GM21381 (cell line): ENCODE results near the gene ARHGAP22.

ENCODE experiments used
- ATAC-seq: cut with Tn5 transposase; IDR thresholded peaks from one replicate; pipeline ENCODE4 v1.9.1; 2021; ENCODE audit warnings: mild to moderate bottlenecking, moderate library complexity; ENCODE audit not compliant: unreplicated experiment

Gene ARHGAP22

DNA sequence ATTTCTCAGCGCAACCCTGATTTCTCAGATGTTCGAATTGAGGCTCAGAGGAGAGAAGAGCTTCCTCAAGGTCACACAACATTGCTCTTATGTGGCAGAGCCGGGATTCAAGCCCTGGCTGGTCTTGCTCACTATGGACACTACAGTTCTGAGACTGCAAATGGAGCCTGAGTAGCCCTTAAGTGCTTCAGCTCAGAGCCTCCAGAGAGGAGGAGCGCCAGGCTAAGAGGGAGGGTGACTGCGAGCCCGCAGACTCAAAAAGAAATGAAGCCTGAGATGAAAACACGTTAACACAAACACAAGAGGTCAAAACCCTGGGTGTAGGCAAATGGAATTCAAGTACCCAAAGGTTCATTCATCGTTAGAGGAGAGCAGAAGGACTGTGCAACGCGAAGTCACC is 13.9 kb downstream of the ARHGAP22 start:
- ATAC-seq, result no peak

DNA sequence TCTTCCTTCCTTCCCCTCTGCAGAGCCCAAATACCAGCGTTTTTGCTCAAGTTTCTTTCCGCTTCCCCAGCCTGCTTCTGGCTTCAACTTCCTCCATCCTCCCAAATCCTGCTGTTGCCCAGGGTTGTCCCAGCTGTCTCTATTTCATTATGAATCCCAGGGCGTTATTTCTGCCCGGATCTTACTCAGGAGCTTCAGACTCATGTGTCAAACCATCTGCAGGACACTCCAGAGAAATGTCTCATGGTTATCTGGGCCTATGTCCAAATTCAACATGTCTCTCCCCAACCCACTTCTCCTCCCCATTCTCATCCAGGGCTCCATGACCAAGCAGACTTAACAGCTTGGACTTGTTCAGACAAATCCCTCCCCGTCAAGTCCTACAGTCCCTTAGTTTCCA is 15.6 kb downstream of the ARHGAP22 start:
- no peak for ATAC-seq

DNA sequence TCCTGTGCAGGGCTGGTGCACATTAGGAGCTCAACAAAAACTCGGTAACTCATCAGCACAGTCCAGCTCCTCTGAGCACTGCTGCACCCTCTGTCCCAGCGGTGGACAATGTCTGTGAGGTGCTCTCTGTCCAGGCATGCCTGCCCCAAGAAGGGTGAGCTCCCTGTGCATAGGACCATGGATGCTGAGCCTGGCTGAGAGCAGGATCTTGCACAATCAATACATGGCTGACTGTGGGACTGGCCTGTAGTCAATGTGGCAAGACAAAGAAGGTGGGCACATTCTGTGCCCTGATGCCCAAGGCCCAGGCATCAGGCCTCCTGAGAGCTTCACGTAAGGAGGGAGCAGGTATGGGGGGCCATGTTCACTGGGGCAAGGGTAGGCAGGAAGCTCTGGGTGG is 17.1 kb downstream of the ARHGAP22 start:
- no peak for ATAC-seq

DNA sequence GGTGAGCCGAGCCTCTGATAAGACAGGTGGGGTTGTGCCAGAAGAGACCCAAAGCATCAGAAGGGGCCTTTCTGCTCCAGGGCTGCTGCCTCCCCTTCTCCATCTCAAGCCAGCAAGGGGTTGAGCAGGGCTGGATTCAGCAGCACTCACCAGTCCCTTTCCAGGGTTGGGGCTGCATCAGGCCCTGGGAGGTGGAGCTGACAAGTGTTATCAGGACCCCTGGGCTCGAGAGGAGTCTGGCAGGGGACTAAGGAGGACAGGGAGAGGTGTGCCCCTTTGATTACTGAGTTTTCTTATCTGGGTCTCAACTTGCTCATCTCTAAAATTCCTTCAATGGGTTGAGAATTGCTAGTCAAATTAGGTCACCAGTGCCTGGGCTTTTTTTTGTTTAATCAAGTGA is 17.8 kb downstream of the ARHGAP22 start:
- no peak for ATAC-seq

GRCh38 chr10:48582970-48583369 is 21.9 kb downstream of the ARHGAP22 start:
- ATAC-seq, result no peak

DNA sequence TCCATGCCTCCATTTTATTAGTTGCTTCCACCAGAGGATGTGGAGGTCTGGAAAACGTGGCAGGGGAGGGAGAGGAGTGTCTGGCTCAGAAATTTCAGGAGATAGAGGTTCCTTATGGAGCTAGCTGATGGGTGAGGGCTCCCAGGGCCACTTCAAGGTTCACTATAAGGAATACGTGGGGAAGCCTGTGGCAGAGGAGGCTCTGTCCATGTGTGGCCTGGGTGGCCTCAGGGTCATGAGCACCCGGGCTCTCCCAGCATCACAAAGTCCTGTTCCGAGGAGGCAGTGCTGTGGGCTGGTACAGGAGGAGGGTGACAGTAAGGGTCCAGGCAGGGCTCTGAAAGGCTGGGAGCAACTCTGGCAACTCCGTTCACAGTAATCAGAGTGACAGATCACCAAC is 24.6 kb downstream of the ARHGAP22 start:
- no peak for ATAC-seq

DNA sequence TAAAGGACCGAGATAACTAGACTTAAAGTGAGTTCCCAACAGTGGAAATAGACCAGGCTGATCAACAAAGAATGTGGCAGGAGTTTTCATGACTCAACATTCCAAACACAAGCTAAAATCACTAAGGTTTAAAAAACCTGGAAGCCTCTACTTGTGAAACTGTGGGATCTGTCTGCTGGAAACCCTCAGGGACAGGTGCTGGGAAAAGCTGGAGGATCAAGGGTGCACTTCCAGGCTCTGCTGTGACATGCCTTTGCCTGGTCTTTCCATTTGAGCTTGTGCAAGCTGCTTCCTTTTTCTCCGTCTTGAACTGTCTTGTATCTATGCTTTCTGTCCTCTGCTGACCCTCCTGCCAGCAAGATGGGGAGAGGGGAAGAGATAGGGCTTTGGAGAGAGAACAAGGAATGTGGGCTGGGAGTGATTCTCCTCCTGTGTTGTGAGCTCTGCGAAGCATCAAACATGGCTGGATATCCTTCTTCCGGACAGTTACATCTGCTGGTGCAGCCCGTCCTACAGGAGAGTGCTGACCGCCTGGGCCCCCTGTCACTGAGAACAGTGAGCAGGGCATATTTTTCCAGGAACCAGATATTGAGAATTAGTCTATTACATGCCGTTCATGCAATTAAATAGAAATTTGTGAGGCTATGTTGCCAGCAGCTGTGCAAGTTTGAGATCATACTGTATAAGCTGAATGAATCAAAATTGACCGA is 25.5 kb downstream of the ARHGAP22 start:
- no peak for ATAC-seq

GRCh38 chr10:48577158-48577557 is 27.7 kb downstream of the ARHGAP22 start:
- no peak for ATAC-seq

DNA sequence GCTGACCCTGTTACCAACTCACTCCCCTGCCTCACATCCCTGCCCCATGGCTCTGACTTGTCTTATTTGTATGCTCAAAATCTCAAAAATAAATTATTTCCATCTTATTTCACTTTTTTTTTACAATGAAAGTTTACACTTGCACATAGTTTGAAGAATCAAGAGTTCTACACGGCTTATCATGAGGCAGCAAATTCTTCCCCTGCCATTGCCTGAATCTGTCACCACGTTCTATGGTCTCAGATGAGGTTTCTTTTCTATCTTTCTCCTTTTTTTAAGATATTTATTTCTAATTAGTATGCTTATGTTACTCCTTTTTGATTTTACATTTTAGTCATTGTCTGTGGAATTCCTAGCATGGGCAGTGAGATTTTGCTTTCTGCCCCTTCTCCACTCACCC is 28.4 kb downstream of the ARHGAP22 start:
- no peak for ATAC-seq

DNA sequence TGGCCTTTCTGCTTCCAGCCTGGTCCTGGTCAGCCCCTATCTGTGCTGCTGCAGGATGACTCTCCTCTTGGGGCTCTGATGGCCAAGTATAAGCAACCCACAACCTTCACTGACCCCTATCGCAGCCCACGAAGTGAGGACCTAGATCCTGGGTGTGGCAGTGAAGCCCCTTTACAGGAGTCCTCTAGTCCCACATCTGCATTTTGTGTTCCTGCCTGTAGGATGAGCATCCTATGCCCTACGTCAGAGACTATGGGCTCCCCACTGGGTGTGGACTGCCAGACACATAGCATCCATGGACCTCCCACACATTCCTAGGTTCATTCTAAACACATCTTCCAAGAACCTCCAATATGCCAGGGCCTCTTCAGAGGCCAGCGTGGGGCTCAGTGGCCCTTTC is 29.0 kb downstream of the ARHGAP22 start:
- no peak for ATAC-seq

DNA sequence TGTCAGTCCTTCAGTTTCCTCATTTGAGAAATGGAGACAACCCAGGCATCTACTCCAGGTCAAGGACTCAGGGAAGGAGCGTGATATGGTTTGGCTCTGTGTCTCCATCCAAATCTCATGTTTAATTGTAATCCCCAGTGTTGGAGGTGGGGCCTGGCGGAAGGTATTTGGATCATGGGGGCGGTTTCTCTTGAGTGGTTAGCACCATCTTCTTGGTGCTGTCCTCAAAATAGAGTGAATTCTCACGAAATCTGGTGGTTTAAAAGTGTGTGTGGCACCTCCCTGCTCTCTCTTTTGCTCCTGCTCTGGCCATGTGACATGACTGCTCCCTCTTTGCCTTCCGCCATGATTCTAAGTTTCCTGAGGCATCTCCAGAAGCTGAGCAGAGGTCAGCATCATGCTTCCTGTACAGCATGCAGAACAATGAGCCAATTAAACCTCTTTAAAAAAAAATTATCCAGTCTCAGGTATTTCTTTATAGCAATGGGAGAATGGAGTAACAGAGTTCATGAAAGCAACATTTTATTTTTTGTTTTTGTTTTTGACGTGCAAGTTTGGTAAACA is 30.0 kb downstream of the ARHGAP22 start:
- no peak for ATAC-seq

GRCh38 chr10:48574322-48574796 is 30.5 kb downstream of the ARHGAP22 start:
- no peak for ATAC-seq

DNA sequence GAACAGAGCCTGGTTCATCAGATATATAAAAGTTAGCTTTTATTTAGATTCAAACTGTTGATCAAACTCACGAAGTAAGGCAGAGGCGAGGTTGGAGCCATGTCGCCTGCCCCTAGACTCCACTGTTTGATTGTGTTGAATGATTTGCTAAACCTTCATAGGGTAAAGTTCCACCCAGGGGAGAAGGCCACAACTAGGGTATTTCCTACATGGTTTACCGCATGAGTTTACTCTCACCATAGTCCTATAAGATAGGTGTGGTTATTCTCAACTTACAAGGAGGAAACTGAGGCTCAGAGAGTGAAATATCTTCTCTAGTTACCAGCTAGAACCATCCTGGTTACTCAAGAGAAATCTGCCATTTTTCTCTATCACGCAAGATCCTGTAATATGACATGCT is 31.8 kb downstream of the ARHGAP22 start:
- no peak for ATAC-seq

GRCh38 chr10:48572414-48572813 is 32.5 kb downstream of the ARHGAP22 start:
- ATAC-seq, result no peak

DNA sequence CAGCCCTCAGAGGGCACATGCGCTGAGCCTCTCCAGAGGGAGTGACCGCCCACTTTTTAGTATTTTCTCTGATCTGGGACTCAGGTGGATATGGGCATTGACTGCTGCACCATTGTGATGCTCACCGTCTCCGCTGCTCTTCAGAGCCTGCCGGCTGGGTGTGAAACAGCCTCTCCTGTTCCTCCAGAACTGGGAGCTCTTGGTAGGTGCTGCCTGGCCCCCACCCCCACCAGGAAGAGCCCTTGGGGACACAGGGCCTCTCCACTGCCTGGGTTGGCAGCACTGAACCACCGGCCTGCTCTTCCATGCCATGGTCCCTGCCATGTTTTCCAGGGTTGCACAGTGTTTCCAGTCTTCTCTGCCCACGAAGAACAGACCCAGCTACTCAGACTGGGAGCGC is 36.3 kb downstream of the ARHGAP22 start:
- ATAC-seq, result no peak

- ATAC-seq, result no peak
Measured at GRCh38 chr10:48568131-48568530, 36.7 kb downstream of the ARHGAP22 start.

DNA sequence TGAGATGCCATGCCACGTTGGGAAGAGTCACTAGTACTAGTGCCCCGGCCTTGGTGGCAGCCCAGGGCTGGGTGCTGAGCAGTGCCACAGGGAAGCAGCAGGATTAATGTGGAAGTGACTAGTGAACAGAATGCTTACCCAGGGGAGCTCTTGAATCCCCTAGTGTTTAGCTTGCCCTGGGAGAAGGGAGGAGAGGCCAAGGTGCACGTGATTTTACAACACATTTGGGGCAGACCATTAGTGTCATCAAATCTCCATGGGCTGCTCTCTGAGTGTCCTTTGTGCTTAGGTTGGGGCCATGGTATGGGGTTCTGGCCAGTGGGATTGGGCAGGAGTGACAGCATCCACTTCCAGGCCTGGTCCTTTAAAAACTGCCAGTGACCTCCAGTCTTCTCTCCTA is 37.5 kb downstream of the ARHGAP22 start:
- no peak for ATAC-seq

- no peak for ATAC-seq
Measured at GRCh38 chr10:48564466-48565160, 40.3 kb downstream of the ARHGAP22 start.

DNA sequence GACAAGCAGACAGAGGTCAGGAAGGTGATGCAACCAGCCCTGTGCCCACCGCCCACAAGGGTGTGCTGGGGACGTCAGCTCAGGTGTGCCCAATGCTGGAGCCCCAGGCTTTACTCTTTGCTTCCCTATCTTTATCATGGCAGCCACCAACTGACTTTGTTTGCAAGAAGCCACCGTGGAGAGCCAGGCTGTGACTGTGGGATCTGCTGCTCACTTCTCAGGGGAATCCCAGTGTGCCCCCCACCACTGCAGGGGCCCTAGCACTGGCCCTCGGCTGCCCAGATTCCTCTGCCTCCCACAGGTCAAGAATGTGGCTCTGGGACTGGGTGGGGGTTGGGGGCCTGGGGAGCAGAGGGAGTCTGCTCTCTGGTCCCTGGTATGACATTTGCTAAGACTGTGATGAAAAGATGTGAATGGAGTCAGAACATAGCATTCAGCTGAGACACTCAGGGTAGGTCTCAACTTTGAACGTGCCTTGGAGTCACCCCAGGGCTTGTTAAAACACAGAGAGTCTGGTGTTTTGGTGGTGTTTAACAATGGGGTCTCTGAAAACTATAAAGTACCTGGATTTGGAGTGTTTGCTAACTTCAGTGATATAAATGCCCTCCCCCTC is 47.3 kb downstream of the ARHGAP22 start:
- ATAC-seq, result no peak

DNA sequence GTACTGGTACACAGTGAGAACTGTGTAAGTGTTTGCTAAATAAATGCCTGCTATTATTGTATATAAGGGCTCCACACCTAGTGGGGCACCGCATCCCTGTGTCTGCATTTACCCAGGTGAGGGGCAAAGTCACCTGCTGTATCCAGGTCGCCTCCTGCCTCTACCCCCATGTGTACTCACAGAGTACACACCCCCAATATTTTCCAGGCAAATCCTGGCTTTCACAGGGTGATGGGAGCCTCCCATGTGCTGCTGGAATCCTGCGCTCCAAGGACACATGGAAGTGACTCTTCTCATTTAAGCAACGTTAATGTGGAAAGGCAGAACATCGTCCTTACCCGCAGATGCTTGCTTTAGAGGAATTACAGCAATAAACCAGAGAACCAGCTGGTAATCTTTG is 48.2 kb downstream of the ARHGAP22 start:
- ATAC-seq, result no peak

GRCh38 chr10:48556065-48556464 is 48.8 kb downstream of the ARHGAP22 start:
- ATAC-seq, result no peak
